ENCODE measurements around the gene SPATA31D4.
"Not testable (repeated sequence)": the region's sequence is repeated elsewhere in the genome, so short reads cannot be mapped to it uniquely, and the experiment has no call there.

The SPATA31D4 gene

GRCh38 chr9:81928305-81928704 lies at the start of gene SPATA31D4:
Gene SPATA31D4, plus strand, starts transcription at chr9:81928428. Its CDS starts 86 bp downstream, at chr9:81928514.
- not testable (repeated sequence) for DNase-seq

GRCh38 chr9:81878530-81878929 lies 49.7 kb upstream of the SPATA31D4 start:
- DNase-seq = no peak

DNA sequence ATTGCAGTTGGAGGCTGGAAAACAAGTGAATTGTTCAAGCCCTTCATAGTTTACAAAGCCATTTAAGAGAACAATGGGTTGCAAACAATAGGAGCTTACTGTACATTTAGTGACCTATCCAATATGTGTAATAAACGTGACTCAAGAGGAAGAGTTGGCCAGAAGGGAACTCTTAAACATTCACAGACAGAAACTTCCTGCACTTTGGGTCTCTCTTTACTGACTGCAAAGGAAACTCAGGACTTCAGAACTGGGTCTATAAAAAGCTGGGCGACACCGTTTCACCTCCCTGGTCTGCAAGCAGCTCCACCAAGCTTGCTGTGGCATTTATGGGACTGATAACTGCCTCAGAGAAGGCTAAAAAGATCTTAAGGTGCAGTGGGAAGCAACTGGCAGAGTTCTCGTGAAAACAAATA lies 48.7 kb upstream of the SPATA31D4 start:
- DNase-seq = no peak

DNA sequence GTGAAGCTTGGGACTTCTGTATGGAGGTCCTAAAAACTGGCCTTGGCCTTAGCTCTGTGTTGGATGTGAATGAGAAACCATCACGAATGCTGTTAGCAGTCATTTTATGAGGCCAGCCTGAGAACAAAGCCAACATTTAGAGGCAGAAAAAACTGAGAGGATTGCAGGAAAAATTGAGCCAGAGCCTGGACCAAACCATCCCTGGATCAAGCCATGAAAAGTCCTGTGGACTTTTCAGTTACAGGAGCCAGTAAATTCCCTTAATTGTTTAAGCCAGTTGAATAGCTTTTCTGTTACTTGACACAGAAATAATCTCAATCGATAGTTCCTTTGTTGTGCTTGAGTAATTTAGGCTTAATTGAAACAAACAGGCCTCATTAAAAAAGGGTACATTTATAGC lies 42.6 kb upstream of the SPATA31D4 start:
- DNase-seq = no peak

GRCh38 chr9:81886665-81887064 lies 41.6 kb upstream of the SPATA31D4 start:
- no peak for DNase-seq

- DNase-seq = no peak
These were observed 38.1 kb upstream of the SPATA31D4 start for GRCh38 chr9:81890104-81890503.

- no peak for DNase-seq
These were observed 35.8 kb upstream of the SPATA31D4 start for GRCh38 chr9:81892440-81892839.

- no peak for DNase-seq
These were observed 34.3 kb upstream of the SPATA31D4 start for GRCh38 chr9:81893929-81894328.

DNA sequence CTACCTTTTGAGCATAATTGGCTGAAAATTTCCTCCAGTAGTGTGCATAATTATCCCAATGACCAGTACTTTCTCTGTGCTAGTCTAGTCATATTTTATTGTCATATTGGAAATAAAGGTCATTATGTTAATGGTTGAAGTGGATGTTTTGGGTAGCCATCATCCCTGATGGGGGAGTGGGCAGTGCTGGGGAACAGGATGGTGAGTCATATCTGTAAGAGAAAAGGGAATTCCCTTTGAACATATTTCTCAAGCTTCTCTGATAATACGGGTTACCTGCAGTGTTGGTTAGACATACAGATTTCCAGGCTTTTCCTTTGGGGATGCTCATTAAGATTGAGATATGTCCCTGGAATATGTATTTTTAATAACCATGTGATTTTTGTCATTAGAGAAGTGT lies 33.3 kb upstream of the SPATA31D4 start:
- DNase-seq = no peak

GRCh38 chr9:81896070-81896469 lies 32.2 kb upstream of the SPATA31D4 start:
- no peak for DNase-seq

GRCh38 chr9:81898851-81899250 lies 29.4 kb upstream of the SPATA31D4 start:
- DNase-seq = no peak

DNA sequence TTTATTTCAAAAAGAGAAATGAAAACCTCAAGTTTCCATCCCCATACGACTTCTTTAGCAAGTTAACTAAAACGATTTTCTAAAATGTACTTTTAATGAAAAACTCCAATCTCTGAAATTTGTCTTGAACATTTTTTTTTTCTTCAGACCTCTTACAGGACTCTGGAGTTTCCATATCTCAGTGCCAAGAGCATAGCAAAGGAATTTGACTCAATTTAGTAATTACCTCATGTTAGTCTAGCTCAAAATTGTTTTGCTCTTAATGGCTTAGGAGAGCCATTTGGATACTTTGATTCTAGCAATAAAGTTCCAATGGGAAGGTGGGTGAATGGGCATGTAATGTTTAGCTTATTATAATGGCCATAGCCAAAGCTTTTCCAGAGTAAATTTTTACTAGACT lies 26.0 kb upstream of the SPATA31D4 start:
- no peak for DNase-seq

GRCh38 chr9:81902626-81903025 lies 25.6 kb upstream of the SPATA31D4 start:
- no peak for DNase-seq

DNA sequence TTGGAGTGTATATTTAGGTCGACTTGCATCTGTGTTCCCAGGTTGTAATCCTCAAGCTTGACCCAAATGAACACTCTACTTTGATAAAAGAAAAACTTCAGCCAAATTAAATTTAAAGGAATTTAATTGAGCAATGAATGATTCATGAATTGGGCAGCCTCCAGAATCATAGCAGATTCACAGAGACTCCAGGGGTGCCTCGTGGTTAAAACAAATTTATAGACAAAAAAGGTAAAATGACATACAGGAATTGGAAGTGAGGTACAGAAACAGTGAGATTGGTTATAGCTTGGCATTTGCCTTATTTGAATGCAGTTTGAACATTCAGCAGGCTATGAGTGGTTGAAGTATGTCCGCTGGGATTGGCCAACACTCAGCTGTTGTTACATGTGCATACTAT lies 21.6 kb upstream of the SPATA31D4 start:
- DNase-seq = no peak

DNA sequence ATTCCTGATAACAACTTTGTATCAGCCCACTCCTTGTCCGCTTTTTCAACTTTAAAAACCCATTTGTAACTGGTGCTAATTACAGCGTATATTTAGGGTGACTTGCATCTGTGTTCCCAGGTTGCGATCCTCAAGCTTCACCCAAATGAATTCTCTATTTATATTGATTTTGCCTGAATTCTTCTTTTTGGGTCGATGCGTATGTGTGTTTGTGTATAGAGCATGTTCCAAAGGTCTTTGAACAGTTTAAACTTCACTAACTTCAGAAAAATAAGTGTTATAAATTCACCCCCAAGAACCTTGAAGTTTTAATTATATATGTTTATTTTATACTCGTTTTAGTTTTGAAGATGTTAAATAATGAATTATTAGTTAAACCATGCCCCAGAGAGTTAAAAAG lies 16.1 kb upstream of the SPATA31D4 start:
- DNase-seq = no peak

GRCh38 chr9:81915801-81916505 lies 12.3 kb upstream of the SPATA31D4 start:
- DNase-seq = no peak

GRCh38 chr9:81918507-81918906 lies 9.7 kb upstream of the SPATA31D4 start:
- DNase-seq = not testable (repeated sequence)

DNA sequence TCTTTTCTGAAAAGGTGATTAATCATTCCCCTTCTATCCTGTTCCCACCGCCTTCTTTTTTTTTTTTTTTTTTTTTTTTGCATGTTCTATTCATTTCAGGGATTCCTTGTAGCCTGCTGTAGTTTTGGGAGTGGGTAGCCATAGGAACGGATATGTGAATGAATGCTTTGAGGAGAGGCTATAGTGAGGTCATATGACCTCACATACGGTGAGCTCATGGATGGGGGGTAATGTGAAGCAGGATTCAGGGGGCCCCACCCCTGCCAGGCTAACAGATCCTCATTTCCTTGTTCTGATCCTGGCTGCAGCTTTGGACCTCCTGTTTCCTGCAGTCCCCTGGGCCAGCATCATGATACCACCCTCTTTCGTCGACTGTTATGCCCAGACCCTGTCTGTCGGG lies 1.9 kb downstream of the SPATA31D4 start:
- DNase-seq = not testable (repeated sequence)

DNA sequence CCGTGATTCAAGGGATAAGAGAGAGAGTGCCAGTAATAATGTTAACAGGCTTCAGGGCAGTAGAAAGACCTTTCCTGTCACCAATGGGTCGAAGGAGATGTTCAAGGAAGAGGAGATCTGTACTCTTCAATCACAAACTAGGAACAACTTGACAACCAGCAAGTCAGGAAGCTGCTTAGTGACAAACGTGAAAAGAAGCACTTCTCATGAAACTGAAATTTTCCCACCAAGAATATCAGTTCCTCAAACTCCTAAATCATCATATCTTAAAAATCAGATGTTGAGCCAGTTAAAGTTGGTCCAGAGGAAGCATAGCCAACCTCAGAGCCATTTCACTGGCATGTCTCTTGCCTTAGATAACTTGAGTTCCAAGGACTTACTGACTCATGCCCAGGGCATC lies 5.3 kb downstream of the SPATA31D4 start:
- DNase-seq = not testable (repeated sequence)

GRCh38 chr9:81943393-81943792 lies 15.2 kb downstream of the SPATA31D4 start, which contains the start of gene SPATA31D3:
Gene SPATA31D3, plus strand, starts transcription at chr9:81943500. Its CDS starts 86 bp downstream, at chr9:81943586.
- not testable (repeated sequence) for DNase-seq

DNA sequence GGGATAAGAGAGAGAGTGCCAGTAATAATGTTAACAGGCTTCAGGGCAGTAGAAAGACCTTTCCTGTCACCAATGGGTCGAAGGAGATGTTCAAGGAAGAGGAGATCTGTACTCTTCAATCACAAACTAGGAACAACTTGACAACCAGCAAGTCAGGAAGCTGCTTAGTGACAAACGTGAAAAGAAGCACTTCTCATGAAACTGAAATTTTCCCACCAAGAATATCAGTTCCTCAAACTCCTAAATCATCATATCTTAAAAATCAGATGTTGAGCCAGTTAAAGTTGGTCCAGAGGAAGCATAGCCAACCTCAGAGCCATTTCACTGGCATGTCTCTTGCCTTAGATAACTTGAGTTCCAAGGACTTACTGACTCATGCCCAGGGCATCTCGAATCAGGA lies 20.4 kb downstream of the SPATA31D4 start:
- not testable (repeated sequence) for DNase-seq

GRCh38 chr9:81953096-81953495 lies 24.9 kb downstream of the SPATA31D4 start:
- DNase-seq = no peak

- no peak for DNase-seq
These were observed 27.4 kb downstream of the SPATA31D4 start for GRCh38 chr9:81955625-81956024.

DNA sequence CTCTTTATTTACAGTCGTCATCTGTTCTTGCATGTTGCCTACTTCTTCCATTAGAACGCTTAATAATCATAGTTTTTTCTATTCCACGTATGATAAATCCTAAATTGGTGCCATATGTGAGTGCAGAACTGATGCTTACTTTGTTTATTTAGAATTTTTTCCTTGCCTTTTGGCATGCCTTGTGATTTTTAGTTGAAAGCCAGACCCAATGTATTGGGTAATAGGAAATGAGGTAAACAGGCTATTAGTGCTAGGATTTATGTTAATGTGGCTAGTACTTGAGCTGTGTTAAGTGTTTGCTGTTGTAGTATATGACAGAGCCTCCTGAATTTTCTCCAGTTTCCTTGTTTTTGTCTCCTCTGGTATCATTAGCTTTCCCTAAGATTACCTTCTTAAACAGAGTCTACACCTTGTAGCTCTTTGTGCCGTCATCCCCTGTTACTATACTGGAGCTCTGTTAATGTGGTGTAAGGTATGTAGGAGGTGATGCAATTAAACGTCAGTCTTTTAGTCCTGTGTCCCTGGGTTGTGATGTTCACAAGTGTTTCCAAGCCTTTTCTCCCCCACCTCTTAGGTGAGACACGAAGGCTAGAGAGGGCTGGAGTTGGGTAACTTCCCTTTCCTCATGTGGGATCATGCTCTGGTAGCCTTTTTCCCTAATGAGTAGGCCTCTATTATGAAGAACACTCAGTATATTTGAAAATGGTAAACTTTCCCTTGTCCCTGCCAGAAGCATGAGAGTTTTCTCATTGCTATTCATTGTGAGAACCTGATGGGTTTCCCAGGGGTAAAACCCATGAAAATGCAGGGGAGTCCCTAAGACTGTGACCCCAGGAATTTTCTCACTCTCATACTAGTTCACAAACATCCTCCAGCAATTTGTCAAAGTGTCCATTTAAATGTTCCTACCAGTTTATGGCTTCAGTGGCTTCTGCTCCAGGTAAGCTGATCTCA lies 36.3 kb downstream of the SPATA31D4 start:
- DNase-seq = no peak
